EL (cell line): ENCODE results near the gene DNASE1L3.

Source experiments
- DNase-seq: peaks from one replicate; pipeline ENCODE4 v3.0.0-alpha.2; 2016

The DNASE1L3 gene

DNA sequence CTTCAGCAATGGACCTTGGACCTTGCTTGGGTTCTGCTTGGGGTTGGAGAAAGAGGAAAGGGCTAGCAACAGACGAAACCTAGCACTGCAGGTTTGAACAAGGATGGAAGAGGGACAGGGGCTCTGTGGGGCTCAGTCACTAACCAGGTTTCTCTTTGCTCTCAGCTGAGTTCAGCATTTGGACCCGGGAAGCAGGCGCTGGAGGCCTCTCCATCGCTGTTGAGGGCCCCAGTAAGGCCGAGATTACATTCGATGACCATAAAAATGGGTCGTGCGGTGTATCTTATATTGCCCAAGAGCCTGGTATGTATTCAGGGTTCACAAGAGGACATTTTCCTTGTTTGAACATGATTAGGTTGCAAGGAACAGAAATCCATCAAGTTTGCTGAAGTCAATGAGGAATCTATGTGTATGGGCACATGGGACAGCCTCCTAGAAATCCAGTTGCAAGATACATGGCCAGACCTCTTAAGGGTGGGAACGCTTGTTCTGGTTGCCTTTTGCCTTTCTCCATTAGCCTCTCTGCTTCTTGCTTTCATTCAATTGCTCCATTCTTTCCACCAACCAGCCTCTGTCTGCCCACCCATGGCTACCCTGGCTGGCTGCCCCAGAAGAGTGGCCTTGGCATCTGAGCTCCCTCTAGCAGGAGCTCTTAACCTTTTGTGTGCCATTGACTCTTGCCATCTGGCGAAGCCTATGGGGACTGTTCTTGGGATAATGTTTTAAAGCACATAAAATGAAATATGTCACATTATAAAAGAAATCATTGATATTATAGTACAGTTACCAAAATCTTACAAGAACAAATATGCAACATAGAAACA is 55.9 kb downstream of the DNASE1L3 start:
- no peak for DNase-seq

DNA sequence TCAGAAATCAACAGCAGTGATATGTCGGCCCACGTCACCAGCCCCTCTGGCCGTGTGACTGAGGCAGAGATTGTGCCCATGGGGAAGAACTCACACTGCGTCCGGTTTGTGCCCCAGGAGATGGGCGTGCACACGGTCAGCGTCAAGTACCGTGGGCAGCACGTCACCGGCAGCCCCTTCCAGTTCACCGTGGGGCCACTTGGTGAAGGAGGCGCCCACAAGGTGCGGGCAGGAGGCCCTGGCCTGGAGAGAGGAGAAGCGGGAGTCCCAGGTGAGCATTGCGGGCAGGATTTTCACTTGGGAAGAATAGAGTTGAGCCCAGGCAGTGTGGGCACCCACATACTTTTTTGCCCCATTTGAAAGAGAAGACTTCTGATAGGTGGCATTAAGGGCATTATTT is 57.4 kb downstream of the DNASE1L3 start:
- DNase-seq, result no peak

DNA sequence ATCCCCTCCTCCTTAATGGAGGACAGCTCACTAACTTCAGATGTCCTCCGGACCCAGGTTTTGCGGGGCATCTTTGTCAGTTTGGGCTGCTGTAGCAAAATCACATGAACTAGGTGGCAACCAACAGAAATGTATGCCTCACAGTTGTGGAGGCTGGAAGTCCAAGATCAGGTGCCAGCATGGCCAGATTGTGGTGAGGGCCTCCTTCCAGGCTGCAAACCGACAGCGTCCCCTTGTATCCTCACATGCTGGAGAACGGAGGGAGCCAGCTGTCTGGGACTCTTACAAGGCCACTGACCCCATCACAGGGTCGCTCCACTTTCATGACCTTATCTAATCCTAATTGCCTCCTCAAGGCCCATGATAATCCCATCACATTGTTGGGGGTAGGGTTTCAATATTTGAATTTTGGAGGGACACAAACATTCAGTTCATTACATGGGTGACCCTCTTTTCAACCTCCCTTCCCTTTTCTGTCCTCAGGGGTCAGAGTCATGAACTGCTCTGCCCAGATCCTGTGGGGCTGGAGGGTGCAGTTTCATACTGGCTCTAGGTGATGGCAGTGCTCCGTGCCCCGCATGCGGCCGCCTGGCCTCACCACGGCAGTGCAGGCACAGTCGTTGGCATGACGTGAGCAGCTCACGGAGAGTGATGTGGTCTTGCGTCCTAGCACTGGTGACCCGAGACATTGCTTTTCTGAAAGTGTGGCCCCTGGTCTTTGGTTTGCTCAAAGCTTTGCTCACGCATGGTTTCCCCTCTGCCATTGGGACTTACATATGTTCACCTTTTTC is 58.4 kb downstream of the DNASE1L3 start:
- DNase-seq, result no peak

DNA sequence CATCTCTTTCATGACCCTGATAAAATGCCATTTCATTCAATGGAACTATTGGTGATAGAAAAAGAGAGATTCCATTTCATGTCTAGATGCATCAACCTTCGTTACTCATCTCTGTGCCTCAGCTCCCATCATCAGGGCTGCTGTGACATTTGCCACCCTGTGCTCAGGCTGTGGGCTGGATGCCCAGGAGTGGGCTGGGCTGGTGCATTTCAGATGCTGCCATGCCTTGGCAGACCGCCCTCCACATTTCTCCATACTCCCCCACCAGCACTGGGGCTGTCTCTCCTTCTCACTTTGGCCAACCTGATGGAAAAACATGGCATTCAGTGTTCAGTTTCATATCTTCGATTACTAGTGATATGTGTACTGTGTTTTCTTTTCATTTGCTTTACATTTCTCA is 59.1 kb downstream of the DNASE1L3 start:
- no peak for DNase-seq

DNA sequence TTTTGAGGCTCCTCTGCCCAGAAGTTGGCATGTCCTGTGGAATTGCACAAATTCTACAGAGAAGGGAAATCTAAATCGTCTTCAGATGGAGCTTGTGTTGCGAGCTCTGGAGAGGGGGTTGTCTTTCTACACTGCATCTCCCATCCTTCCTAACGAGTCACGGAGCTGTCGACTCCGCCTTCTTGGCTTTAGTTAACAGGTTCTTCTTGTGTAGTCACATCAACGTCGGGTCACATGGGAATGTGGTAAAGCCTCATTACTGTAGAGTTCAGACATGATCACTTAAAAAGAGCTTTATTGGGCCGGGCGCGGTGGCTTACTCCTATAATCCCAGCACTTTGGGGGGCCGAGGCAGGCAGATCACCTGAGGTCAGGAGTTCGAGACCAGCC is 60.0 kb downstream of the DNASE1L3 start:
- DNase-seq, result no peak

DNA sequence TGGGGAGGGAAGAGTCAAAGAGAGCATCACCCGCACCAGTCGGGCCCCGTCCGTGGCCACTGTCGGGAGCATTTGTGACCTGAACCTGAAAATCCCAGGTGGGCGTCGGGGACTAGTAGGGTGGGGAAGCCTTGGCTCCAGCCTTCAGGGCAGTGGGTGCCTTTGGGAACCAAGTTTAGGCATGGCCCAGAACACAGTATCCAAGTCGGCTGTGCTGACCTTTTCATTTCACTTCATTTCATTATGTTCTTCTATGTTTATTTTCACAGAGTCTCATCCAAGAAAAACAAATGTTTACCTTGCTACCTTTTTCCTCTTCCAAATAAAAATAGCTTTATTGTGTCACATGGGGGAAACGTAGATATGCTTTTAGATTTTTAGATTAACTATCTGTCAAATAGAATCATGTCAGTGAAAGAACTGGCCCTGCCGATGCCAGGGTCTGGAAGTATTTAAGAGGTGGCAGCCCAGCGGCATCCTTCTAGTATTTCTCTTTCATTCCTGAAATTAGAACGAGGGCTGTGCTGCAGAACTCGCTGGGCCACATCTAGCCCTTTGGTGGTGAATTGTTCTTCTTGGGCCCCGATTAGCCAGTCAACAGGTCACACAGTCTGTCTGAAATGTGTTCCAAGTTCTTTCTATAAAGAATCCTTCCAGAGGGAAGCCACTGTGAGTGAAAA is 60.5 kb downstream of the DNASE1L3 start:
- no peak for DNase-seq

DNA sequence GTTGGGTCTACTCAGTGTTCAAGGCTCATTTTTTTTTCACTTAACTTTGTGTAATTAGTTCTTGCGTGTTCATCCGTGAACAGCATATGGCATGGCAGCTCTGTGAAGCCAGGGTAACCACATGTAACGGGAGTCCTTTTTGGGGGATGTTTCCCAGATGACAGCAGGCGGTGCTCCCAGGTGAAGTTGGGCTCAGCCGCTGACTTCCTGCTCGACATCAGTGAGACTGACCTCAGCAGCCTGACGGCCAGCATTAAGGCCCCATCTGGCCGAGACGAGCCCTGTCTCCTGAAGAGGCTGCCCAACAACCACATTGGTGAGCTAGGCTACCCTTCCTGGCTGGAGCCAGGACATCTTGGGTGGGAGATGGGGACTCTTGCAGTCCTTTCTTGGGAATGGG is 62.7 kb downstream of the DNASE1L3 start:
- no peak for DNase-seq

DNA sequence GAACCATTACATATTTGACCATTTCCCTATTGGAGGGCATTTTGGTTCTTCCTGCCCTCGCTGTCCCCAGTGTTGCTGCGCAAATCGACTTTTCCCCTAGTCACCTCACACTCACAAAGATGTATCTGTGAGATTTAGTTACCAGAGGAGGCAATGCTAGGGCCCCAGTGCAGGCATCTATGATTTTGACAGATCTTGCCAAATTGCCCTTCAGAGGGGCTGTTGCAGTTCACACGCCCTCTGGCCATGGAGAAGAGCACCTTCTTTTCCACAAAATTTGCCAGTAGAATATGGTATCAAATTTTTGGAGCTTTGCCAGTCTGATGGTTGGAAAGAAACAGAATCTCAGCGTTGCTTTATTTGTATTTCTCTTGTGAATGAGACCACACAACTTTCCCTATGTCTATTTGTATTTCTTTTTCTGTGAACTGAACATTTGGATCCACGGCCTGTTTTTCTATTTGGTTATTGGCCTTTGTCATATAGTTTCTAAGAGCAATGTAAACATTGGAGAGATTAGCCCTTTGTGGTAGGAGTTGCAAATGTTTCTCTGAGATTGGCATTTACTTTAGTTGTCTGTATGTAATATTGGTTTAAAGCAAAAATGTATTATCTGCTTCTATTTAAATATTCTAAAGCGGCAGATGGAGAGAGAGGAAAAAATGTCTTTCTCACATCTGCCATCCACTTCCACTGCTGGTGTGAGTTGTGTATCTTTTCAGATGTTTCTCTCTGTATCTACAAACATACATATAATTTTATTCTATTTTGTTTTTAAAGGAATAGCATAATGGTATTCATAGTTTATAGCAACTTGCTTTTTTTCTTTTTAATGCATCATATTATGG is 66.1 kb downstream of the DNASE1L3 start:
- DNase-seq, result no peak

DNA sequence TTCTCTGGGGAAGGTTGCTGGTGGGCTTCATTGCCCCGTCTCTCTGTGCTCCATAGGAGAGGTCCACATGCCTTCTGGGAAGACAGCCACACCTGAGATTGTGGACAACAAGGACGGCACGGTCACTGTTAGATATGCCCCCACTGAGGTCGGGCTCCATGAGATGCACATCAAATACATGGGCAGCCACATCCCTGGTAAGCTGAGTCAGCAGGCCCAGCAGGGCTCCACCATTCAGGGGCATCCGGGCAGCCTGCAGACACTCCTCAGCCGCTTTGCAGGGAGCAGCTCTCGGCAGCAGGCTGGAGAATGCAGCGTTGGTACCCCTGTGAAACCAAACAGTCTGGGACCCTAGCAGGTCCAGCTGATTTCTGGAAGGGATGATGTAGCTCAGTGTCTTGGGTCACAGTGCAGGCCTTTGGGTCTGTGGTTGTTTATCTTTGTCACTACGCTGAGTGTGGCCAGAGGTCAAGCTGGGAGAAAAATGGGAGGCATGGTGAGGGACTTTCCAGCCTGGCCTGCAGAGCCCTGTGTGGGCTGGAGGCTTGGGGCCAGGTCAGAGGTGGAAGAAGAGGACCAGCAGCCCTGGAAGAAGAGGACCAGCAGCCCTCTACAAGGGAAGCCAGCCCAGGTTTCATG is 67.2 kb downstream of the DNASE1L3 start:
- DNase-seq, result no peak
